Loucy (cell line): ENCODE results near the gene FHIT.

Source experiments
- H2AFZ ChIP-seq: fragments of 200-600 bp; sonication (generic); 2 replicates; pipeline ENCODE4 v1.6.0; 2016; ENCODE audit warnings: antibody characterized with exemption, mild to moderate bottlenecking, low read length, moderate library complexity
- H3F3A ChIP-seq: fragments of 200-600 bp; 2 replicates; pipeline ENCODE4 v1.6.0; 2016; ENCODE audit warnings: antibody characterized with exemption, low read depth, mild to moderate bottlenecking
- H3K27me3 ChIP-seq: fragments of 200-600 bp; sonication (generic); 2 replicates; pipeline ENCODE4 v1.6.1; 2014; ENCODE audit warnings: low read length, mild to moderate bottlenecking; ENCODE audit not compliant: insufficient read depth, poor library complexity, severe bottlenecking
- H3K36me3 ChIP-seq: fragments of 200-600 bp; sonication (generic); 2 replicates; pipeline ENCODE4 v1.6.1; 2016; ENCODE audit warnings: low read length; ENCODE audit not compliant: insufficient read depth
- H3K4me1 ChIP-seq: fragments of 200-600 bp; sonication (generic); 2 replicates; pipeline ENCODE4 v1.5.1; 2014; ENCODE audit warnings: low read length, mild to moderate bottlenecking; ENCODE audit not compliant: insufficient read depth, poor library complexity, severe bottlenecking
- H3K4me2 ChIP-seq: fragments of 200-600 bp; sonication (generic); 2 replicates; pipeline ENCODE4 v1.6.0; 2014; ENCODE audit warnings: antibody characterized with exemption, low read length, low read depth, mild to moderate bottlenecking; ENCODE audit not compliant: poor library complexity, severe bottlenecking
- H3K4me3 ChIP-seq: fragments of 200-600 bp; sonication (generic); 2 replicates; pipeline ENCODE4 v1.5.1; 2014; ENCODE audit warnings: low read length, mild to moderate bottlenecking, mixed read lengths; ENCODE audit not compliant: poor library complexity, severe bottlenecking
- H3K79me2 ChIP-seq: fragments of 200-600 bp; sonication (generic); 2 replicates; pipeline ENCODE4 v1.6.1; 2014; ENCODE audit warnings: low read length; ENCODE audit not compliant: insufficient read depth
- H3K9ac ChIP-seq: fragments of 200-600 bp; sonication (generic); 2 replicates; pipeline ENCODE4 v1.6.0; 2014; ENCODE audit warnings: mild to moderate bottlenecking, low read depth, low read length, moderate library complexity; ENCODE audit not compliant: poor library complexity, severe bottlenecking
- H3K9me2 ChIP-seq: fragments of 200-600 bp; sonication (generic); replicated peaks from 2 replicates; pipeline ENCODE4 v1.6.1; 2016; ENCODE audit warnings: low read depth, low read length, mixed read lengths
- H3K9me3 ChIP-seq: fragments of 200-600 bp; sonication (generic); 2 replicates; pipeline ENCODE4 v1.6.1; 2014; ENCODE audit warnings: mild to moderate bottlenecking, antibody characterized with exemption, low read length, low read depth; ENCODE audit not compliant: insufficient read depth
- H4K20me1 ChIP-seq: fragments of 200-600 bp; sonication (generic); 2 replicates; pipeline ENCODE4 v1.6.0; 2014; ENCODE audit warnings: antibody characterized with exemption, low read length, mild to moderate bottlenecking; ENCODE audit not compliant: insufficient read depth, poor library complexity, severe bottlenecking
- EZH2phosphoT487 ChIP-seq: fragments of 200-600 bp; IDR thresholded peaks from 2 replicates; pipeline ENCODE4 v1.6.1; 2018; ENCODE audit warnings: antibody characterized with exemption, mild to moderate bottlenecking, moderate library complexity, borderline replicate concordance
- TF ChIP-seq, protein P1 (sequence below): fragments of 200-600 bp; sonication (generic); conservative IDR thresholded peaks from 2 replicates; pipeline ENCODE4 v1.5.1; 2014; ENCODE audit warnings: mild to moderate bottlenecking, antibody characterized with exemption, low read length

Gene FHIT

GRCh38 chr3:60716573-60716972 lies 534.7 kb downstream of the FHIT start:
- Histone ChIP-seq H3K4me1 (no peaks in the 10 kb centered on the region), H3K79me2 (no peaks in the 10 kb centered on the region), H3K36me3 (no peaks in the 10 kb centered on the region), H3K27me3 (no peaks in the 10 kb centered on the region), H3K9me3 (no peaks in the 10 kb centered on the region), H3K4me3 (no peak overlapping the region), H3K9me2 (no peaks in the 10 kb centered on the region), H3F3A (no peaks in the 10 kb centered on the region), H2AFZ (no peak overlapping the region), H4K20me1 (no peaks in the 10 kb centered on the region), H3K4me2 (no peak overlapping the region), H3K9ac (no peak overlapping the region)
- no peak for TF ChIP-seq EZH2phosphoT487
- TF ChIP-seq, protein P1, sequence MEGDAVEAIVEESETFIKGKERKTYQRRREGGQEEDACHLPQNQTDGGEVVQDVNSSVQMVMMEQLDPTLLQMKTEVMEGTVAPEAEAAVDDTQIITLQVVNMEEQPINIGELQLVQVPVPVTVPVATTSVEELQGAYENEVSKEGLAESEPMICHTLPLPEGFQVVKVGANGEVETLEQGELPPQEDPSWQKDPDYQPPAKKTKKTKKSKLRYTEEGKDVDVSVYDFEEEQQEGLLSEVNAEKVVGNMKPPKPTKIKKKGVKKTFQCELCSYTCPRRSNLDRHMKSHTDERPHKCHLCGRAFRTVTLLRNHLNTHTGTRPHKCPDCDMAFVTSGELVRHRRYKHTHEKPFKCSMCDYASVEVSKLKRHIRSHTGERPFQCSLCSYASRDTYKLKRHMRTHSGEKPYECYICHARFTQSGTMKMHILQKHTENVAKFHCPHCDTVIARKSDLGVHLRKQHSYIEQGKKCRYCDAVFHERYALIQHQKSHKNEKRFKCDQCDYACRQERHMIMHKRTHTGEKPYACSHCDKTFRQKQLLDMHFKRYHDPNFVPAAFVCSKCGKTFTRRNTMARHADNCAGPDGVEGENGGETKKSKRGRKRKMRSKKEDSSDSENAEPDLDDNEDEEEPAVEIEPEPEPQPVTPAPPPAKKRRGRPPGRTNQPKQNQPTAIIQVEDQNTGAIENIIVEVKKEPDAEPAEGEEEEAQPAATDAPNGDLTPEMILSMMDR = no peak

DNA sequence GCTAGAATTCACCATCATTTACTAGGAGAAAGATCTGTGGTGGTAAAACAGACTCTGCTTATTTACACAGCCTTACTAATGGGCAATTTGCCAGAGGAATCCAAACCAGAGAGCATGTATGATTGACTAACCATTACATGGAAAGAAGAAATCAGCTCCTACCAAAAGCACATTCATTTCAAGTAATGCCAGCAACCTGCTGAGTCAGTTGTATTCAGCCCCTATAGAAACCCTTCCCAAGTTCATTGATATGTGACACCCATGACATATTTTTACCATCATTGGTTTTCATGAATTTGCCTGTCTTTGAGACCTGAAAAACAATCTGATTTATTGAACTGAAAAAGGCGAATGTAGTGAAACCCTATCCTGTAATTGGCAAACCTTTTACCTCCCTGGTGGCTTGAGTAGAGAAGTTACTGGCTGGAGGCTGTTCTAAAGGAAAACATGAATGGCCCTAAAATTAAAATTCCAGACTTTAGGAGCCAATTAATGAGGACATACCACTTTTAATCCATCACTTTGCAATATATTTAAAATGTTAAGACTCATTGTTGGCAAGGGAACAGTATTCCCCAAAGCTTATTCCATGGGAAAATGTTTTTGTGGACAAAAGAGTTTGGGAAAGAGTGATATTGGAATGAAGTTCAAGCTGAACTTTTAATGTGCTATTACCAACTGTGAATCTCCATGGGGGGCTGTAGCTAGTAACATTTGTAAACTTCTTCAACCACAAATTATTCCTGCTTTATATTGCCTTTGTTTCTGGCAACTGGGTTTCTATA lies 542.9 kb downstream of the FHIT start:
- Histone ChIP-seq H3K4me3 (no peak overlapping the region), H2AFZ (no peak overlapping the region), H4K20me1 (no peaks in the 10 kb centered on the region), H3K4me2 (no peak overlapping the region), H3F3A (no peaks in the 10 kb centered on the region), H3K9ac (no peak overlapping the region), H3K27me3 (no peaks in the 10 kb centered on the region), H3K9me2 (0 out of 2 replicates have a peak, but pooled peaks cover 5% of the 10 kb centered on the region), H3K36me3 (no peaks in the 10 kb centered on the region), H3K4me1 (no peaks in the 10 kb centered on the region), H3K79me2 (no peaks in the 10 kb centered on the region), H3K9me3 (no peaks in the 10 kb centered on the region)
- TF ChIP-seq, protein P1 = no peak
- TF ChIP-seq EZH2phosphoT487 = no peak

GRCh38 chr3:60707452-60708020 lies 543.7 kb downstream of the FHIT start:
- Histone ChIP-seq H3K27me3 (no peaks in the 10 kb centered on the region), H3K4me3 (no peak overlapping the region), H3K36me3 (no peaks in the 10 kb centered on the region), H2AFZ (no peak overlapping the region), H4K20me1 (no peaks in the 10 kb centered on the region), H3K9me3 (no peaks in the 10 kb centered on the region), H3F3A (no peaks in the 10 kb centered on the region), H3K4me1 (no peaks in the 10 kb centered on the region), H3K4me2 (no peak overlapping the region), H3K79me2 (no peaks in the 10 kb centered on the region), H3K9ac (no peak overlapping the region), H3K9me2 (0 out of 2 replicates have a peak, but pooled peaks cover 5% of the 10 kb centered on the region)
- no peak for TF ChIP-seq EZH2phosphoT487
